Measurements from ENCODE around the gene MICAL1. TPM values are rescaled to one million over a fixed set of nuclear protein-coding genes. Genes with fewer than 3 reads are reported as not detected.

Gene MICAL1
- total RNA-seq, 2 experiments from 2014 or later, result 80.4 to 81.5 TPM

GRCh38 chr6:109448615-109449014 is 7.0 kb downstream of the MICAL1 start:
- Mint-ChIP-seq H3K4me1 (peaks cover 29% of the 10 kb centered on the region), H3K4me3 (no peak overlapping the region), H3K36me3 (peaks cover 25% of the 10 kb centered on the region), H3K9me3 (no peaks in the 10 kb centered on the region), H3K27me3 (no peaks in the 10 kb centered on the region), H3K27ac (peak overlapping the region; percentile 72)
- no peak for DNase-seq
- POLR2A ChIA-PET, result interaction anchor here (0.6 to 5.8 kb wide), 2 partner anchors 43 to 66 kb away, joined by 3 to 35 read pairs; partner anchors contain the start of gene CD164
- ATAC-seq (ENCODE audit: low read depth), result no peak

- peaks cover 30% of the 10 kb centered on the region for H3K4me1 Mint-ChIP-seq
- no peaks in the 10 kb centered on the region for H3K27me3 Mint-ChIP-seq
- POLR2A ChIA-PET, result interaction anchor here (1.0 to 5.8 kb wide), 3 partner anchors 22 to 65 kb away, joined by 3 to 35 read pairs (median 3); partner anchors contain the start of genes CD164 and ZBTB24
- no peak overlapping the region for H3K4me3 Mint-ChIP-seq
- no peak for ATAC-seq (ENCODE audit: low read depth)
- H3K9me3 Mint-ChIP-seq, result no peaks in the 10 kb centered on the region
- peaks cover 25% of the 10 kb centered on the region for H3K36me3 Mint-ChIP-seq
- no peak for DNase-seq
- H3K27ac Mint-ChIP-seq, result peak overlapping the region; percentile 72
These were observed 7.6 kb downstream of the MICAL1 start for GRCh38 chr6:109447878-109448555.

- Mint-ChIP-seq H3K4me1 (peaks cover 33% of the 10 kb centered on the region), H3K27ac (no peak overlapping the region)
- POLR2A ChIA-PET, result interaction anchor here (1.0 to 2.1 kb wide), 4 partner anchors 8 to 64 kb away, joined by 3 to 5 read pairs (median 4); partner anchors contain the start of genes MICAL1 and ZBTB24
These were observed 8.5 kb downstream of the MICAL1 start for GRCh38 chr6:109447087-109447486.

GRCh38 chr6:109446541-109446940 is 9.0 kb downstream of the MICAL1 start:
- peaks cover 27% of the 10 kb centered on the region for H3K36me3 Mint-ChIP-seq
- H3K27ac Mint-ChIP-seq, result no peak overlapping the region

More at GRCh38 chr6:109447087-109447486, 8.5 kb downstream of the MICAL1 start:
- Mint-ChIP-seq H3K4me3 (no peak overlapping the region), H3K36me3 (peaks cover 30% of the 10 kb centered on the region), H3K27me3 (no peaks in the 10 kb centered on the region), H3K9me3 (no peaks in the 10 kb centered on the region)
- no peak for DNase-seq
- ATAC-seq (ENCODE audit: low read depth), result no peak

GRCh38 chr6:109446072-109446471 is 9.5 kb downstream of the MICAL1 start:
- Mint-ChIP-seq H3K4me3 (no peak overlapping the region), H3K9me3 (no peaks in the 10 kb centered on the region), H3K27ac (no peak overlapping the region), H3K27me3 (no peaks in the 10 kb centered on the region), H3K36me3 (peaks cover 26% of the 10 kb centered on the region), H3K4me1 (peaks cover 35% of the 10 kb centered on the region)
- POLR2A ChIA-PET, result interaction anchor here (1.0 to 2.1 kb wide), 2 partner anchors 9 to 13 kb away, joined by 3 to 5 read pairs; partner anchors contain the start of gene MICAL1
- no peak for ATAC-seq (ENCODE audit: low read depth)
- no peak for DNase-seq

More at GRCh38 chr6:109446541-109446940, 9.0 kb downstream of the MICAL1 start:
- POLR2A ChIA-PET, result interaction anchor here (1.0 to 2.1 kb wide), 3 partner anchors 9 to 64 kb away, joined by 3 to 5 read pairs (median 4); partner anchors contain the start of gene MICAL1
- no peaks in the 10 kb centered on the region for H3K9me3 Mint-ChIP-seq
- H3K27me3 Mint-ChIP-seq, result no peaks in the 10 kb centered on the region
- H3K4me1 Mint-ChIP-seq, result peaks cover 32% of the 10 kb centered on the region
- no peak overlapping the region for H3K4me3 Mint-ChIP-seq
- ATAC-seq (ENCODE audit: low read depth) (no peak), DNase-seq (no peak)

- no peak for DNase-seq
- H3K27me3 Mint-ChIP-seq, result no peaks in the 10 kb centered on the region
- H3K4me3 Mint-ChIP-seq, result no peak overlapping the region
- no peaks in the 10 kb centered on the region for H3K9me3 Mint-ChIP-seq
- H3K36me3 Mint-ChIP-seq, result peaks cover 22% of the 10 kb centered on the region
- peak overlapping the region; percentile 27 for H3K27ac Mint-ChIP-seq
- ATAC-seq (ENCODE audit: low read depth), result no peak
- POLR2A ChIA-PET, result interaction anchor here (0.5 to 5.7 kb wide), 3 partner anchors 10 to 33 kb away, joined by 3 to 84 read pairs (median 5); partner anchors contain the start of gene MICAL1
- H3K4me1 Mint-ChIP-seq, result peaks cover 31% of the 10 kb centered on the region
These were observed 10.2 kb downstream of the MICAL1 start for GRCh38 chr6:109445382-109445781.

- Mint-ChIP-seq H3K9me3 (no peaks in the 10 kb centered on the region), H3K27ac (no peak overlapping the region), H3K36me3 (peaks cover 18% of the 10 kb centered on the region), H3K27me3 (no peaks in the 10 kb centered on the region), H3K4me1 (peaks cover 20% of the 10 kb centered on the region), H3K4me3 (no peak overlapping the region)
- DNase-seq, result no peak
- POLR2A ChIA-PET, result interaction anchor here (1.6 to 5.7 kb wide), 3 partner anchors 12 to 61 kb away, joined by 5 to 84 read pairs (median 63); partner anchors contain the start of genes CD164 and MICAL1
- no peak for ATAC-seq (ENCODE audit: low read depth)
These were observed 12.1 kb downstream of the MICAL1 start for GRCh38 chr6:109443425-109443950.

- peak overlapping the region; percentile 93 for H3K4me3 Mint-ChIP-seq
- POLR2A ChIA-PET, result interaction anchor here (0.5 to 5.7 kb wide), 12 partner anchors 10 to 348 kb away, joined by 3 to 84 read pairs (median 6); partner anchors contain the start of genes CD164, CEP57L1, MICAL1 and SESN1
- ATAC-seq (ENCODE audit: low read depth) (no peak), DNase-seq (no peak)
- no peaks in the 10 kb centered on the region for H3K9me3 Mint-ChIP-seq
- H3K27ac Mint-ChIP-seq, result peak overlapping the region; percentile 16
- peaks cover 16% of the 10 kb centered on the region for H3K4me1 Mint-ChIP-seq
- H3K27me3 Mint-ChIP-seq, result no peaks in the 10 kb centered on the region
- peaks cover 17% of the 10 kb centered on the region for H3K36me3 Mint-ChIP-seq
These were observed 13.1 kb downstream of the MICAL1 start for GRCh38 chr6:109442393-109442924.

GRCh38 chr6:109441069-109441816 is 14.3 kb downstream of the MICAL1 start:
- H3K4me3 Mint-ChIP-seq, result peak overlapping the region; percentile 93

GRCh38 chr6:109440331-109441068 is 15.1 kb downstream of the MICAL1 start, which contains the start of the genes PPIL6 and SMPD2:
TSS of gene PPIL6 (minus strand) at chr6:109440628. CDS start at chr6:109440590, 38 bp downstream.
TSS of gene SMPD2 (plus strand) at chr6:109440724. CDS start at chr6:109441122, 398 bp downstream.
- POLR2A ChIA-PET, result interaction anchor here (0.6 to 5.7 kb wide), 16 partner anchors 10 to 346 kb away, joined by 3 to 84 read pairs (median 6); partner anchors contain the start of genes CD164, CEP57L1, MICAL1 and SESN1
- Mint-ChIP-seq H3K4me1 (peaks cover 16% of the 10 kb centered on the region), H3K36me3 (peaks cover 10% of the 10 kb centered on the region), H3K27me3 (no peaks in the 10 kb centered on the region), H3K4me3 (peak within 1 kb of the TSS; percentile 93), H3K27ac (peak within 1 kb of the TSS; percentile 80), H3K9me3 (no peaks in the 10 kb centered on the region)
- DNase-seq (peak; percentile 88), ATAC-seq (ENCODE audit: low read depth) (peak; percentile 85)

More at GRCh38 chr6:109441069-109441816, 14.3 kb downstream of the MICAL1 start:
- Mint-ChIP-seq H3K4me1 (peaks cover 16% of the 10 kb centered on the region), H3K36me3 (peaks cover 13% of the 10 kb centered on the region), H3K27ac (peak overlapping the region; percentile 80), H3K9me3 (no peaks in the 10 kb centered on the region), H3K27me3 (no peaks in the 10 kb centered on the region)
- peak; percentile 12 for ATAC-seq (ENCODE audit: low read depth)
- POLR2A ChIA-PET, result interaction anchor here (0.6 to 5.7 kb wide), 19 partner anchors 9 to 346 kb away, joined by 3 to 84 read pairs (median 5); partner anchors contain the start of genes CD164, CEP57L1, MICAL1 and SESN1
- DNase-seq, result peak; percentile 58

- Mint-ChIP-seq H3K4me1 (peaks cover 1% of the 10 kb centered on the region), H3K9me3 (no peaks in the 10 kb centered on the region), H3K27ac (no peak overlapping the region), H3K36me3 (no peaks in the 10 kb centered on the region), H3K4me3 (no peak overlapping the region), H3K27me3 (no peaks in the 10 kb centered on the region)
- no peak for DNase-seq
- POLR2A ChIA-PET, result interaction anchor here (0.7 kb wide), 1 partner anchor 53 kb away, joined by 3 read pairs; no protein-coding TSS in a partner anchor
- no peak for ATAC-seq (ENCODE audit: low read depth)
These were observed 19.5 kb downstream of the MICAL1 start for GRCh38 chr6:109436041-109436440.

- no peak overlapping the region for H3K4me3 Mint-ChIP-seq
- no peak overlapping the region for H3K27ac Mint-ChIP-seq
- H3K27me3 Mint-ChIP-seq, result no peaks in the 10 kb centered on the region
- no peaks in the 10 kb centered on the region for H3K9me3 Mint-ChIP-seq
- DNase-seq (no peak), ATAC-seq (ENCODE audit: low read depth) (no peak)
- H3K4me1 Mint-ChIP-seq, result no peaks in the 10 kb centered on the region
- no peaks in the 10 kb centered on the region for H3K36me3 Mint-ChIP-seq
- POLR2A ChIA-PET, result interaction anchor here (0.7 kb wide), 2 partner anchors 57 to 899 kb away, joined by 3 read pairs; no protein-coding TSS in a partner anchor
These were observed 21.1 kb downstream of the MICAL1 start for GRCh38 chr6:109434456-109434855.

All from activated naive CD8-positive, alpha-beta T cell treated with anti-CD3 and anti-CD28 coated beads, Interleukin-2, amount 10 ng/mL, durations not matched to agents 7 days and 5 days (primary cell).